Measurements from ENCODE around the gene ZSCAN22.
"Not testable (repeated sequence)": the region's sequence is repeated elsewhere in the genome, so short reads cannot be mapped to it uniquely, and the experiment has no call there.

The ZSCAN22 gene

GRCh38 chr19:58374200-58374599, 47.4 kb downstream of the ZSCAN22 start:
- DNase-seq (ENCODE audit: low spot score) = no peak

GRCh38 chr19:58376724-58377123, 49.9 kb downstream of the ZSCAN22 start:
- DNase-seq (ENCODE audit: low spot score) = not testable (repeated sequence)

GRCh38 chr19:58379246-58379645, 52.5 kb downstream of the ZSCAN22 start:
- DNase-seq (ENCODE audit: low spot score) = no peak

GRCh38 chr19:58380037-58380661, 53.4 kb downstream of the ZSCAN22 start:
- DNase-seq (ENCODE audit: low spot score) = no peak

GRCh38 chr19:58380662-58381459, 54.1 kb downstream of the ZSCAN22 start, which contains the start of gene ZNF837:
Gene ZNF837 (minus strand): TSS chr19:58381030. CDS start chr19:58369332, 11,698 bp downstream.
- DNase-seq (ENCODE audit: low spot score) = peak; percentile 97

- DNase-seq (ENCODE audit: low spot score) = no peak
Measured at GRCh38 chr19:58381460-58382212, 54.8 kb downstream of the ZSCAN22 start.

GRCh38 chr19:58382997-58383603, 56.3 kb downstream of the ZSCAN22 start:
- DNase-seq (ENCODE audit: low spot score) = no peak

GRCh38 chr19:58385313-58385890, 58.6 kb downstream of the ZSCAN22 start:
- no peak for DNase-seq (ENCODE audit: low spot score)

- DNase-seq (ENCODE audit: low spot score) = no peak
Measured at GRCh38 chr19:58385891-58386575, 59.2 kb downstream of the ZSCAN22 start.

GRCh38 chr19:58386576-58387337, 60.0 kb downstream of the ZSCAN22 start, which contains the start of gene RPS5:
Gene RPS5 (plus strand): TSS chr19:58387269. CDS start chr19:58388138, 869 bp downstream.
- DNase-seq (ENCODE audit: low spot score) = peak; percentile 99

GRCh38 chr19:58387338-58388174, 60.8 kb downstream of the ZSCAN22 start:
- DNase-seq (ENCODE audit: low spot score) = no peak

GRCh38 chr19:58388175-58388526, 61.4 kb downstream of the ZSCAN22 start:
- no peak for DNase-seq (ENCODE audit: low spot score)
